TTC549 (cell line): Measurements from ENCODE around the gene DPYSL4.

Experiments used
- FAIRE-seq: peaks from 2 replicates; lab custom pipeline; 2012; peaks lifted over from hg19 to GRCh38; lab: Jason Lieb, UNC

Gene DPYSL4

DNA sequence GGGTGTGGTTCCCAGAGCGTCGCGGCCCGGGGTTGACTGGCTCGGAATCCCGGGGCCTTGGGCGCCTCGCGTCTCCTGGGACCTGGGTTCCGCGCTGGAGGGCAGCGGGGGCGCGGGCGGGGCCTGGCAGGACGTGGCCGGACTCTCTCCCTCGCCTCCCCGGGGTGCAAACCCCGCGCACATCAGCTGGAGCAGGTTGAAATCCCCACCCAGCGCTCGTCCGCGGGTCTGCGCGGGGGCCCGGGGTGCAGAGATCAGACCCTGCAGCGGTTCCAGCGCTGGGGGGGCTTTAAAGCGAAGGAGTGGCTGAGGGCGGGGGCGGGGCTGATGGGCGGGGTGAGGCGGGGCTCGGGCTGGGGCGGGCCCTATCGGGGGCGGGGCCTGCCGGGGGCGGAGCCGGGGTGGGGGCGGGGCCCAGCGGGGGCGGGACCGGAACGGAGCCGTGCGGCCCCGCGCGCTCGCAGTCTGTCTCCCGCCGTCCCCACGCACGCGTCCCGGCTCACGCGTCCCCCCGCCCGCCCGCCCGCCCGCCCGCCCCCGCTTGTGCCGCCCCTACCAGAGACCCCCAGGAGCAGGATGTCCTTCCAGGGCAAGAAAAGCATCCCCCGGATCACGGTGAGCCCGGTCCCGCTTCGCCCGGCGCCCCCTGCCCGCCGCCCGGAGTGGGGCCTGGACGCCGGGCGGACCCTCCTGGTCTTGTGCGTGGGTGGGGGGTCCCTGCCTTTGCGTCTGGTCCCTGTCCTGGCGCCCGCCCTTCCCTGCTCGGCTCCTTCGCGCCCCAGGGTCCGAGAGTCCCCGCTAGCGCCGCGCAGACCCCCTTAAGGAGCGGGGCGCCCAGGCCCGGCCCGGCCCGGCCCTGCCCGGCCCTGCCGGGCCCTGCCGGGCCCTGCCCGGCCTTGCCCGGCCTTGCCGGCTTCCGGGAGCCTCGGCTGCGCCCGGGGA, at the start of gene DPYSL4:
Gene DPYSL4 (plus strand): TSS at position 461 of the 942 bp plus-strand sequence. CDS start 116 bp downstream, at position 577.
- no peak for FAIRE-seq

DNA sequence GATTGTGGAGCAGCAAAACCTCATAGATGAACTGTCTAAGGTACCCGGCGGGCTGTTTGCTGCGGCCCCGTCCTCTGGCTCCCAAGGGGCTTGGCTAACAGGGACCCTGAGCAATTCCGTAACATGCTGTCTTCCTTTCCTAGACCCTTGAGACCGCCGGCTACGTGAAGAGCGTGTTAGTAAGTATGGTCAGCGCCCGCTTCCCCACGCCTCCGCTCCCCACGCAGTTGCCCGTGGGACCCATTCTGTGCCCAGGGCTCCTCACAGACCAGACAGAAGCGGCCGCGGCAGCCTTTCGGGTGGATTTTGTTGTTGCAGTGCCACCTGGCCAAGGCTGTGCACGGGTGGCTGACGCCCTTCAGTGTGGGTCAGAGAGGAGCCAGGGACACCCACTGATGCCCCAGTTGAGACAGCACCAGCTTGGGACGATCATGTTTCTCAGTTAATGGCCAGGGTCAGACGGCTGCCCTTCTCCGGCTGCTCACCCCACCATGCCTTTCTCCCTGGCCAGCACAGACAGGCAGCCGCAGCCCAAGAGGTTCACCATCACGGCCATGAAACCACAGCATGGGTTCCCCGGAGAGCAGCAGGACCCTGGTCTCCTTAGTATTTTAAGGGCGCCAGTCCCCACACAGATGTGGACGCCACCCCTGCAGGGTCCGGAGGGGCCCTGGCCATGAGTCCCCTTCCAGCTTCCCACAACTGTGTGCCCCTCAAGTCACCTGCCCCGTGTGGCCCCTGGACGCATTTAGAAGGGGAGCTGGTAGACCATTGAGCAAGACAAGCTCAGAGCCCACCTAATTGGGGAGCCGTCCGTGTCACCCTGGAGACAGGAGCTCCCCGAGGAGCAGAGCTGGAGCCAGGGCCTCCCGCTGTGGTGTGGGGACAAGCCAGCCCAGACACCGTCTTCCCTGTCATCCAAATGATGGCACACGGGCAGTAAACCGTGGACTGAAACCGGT, 49.4 kb upstream of the DPYSL4 start:
- no peak for FAIRE-seq

DNA sequence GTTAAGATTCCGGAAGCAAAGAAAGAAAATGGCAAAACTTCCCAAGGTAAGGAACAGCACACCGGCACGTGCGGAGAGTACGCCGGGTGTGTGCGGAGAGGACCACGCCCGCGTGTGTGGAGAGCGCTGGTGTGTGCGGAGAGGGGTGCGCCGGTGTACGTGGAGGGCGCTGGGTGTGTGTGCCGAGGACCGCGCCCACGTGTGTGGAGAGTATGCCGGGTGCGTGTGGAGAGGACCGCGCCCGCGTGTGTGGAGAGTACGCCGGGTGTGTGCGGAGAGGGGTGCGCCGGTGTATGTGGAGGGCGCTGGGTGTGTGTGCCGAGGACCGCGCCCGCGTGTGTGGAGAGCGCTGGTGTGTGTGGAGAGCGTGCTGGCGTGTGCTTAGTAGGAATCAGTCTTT, 48.6 kb upstream of the DPYSL4 start:
- FAIRE-seq = no peak

DNA sequence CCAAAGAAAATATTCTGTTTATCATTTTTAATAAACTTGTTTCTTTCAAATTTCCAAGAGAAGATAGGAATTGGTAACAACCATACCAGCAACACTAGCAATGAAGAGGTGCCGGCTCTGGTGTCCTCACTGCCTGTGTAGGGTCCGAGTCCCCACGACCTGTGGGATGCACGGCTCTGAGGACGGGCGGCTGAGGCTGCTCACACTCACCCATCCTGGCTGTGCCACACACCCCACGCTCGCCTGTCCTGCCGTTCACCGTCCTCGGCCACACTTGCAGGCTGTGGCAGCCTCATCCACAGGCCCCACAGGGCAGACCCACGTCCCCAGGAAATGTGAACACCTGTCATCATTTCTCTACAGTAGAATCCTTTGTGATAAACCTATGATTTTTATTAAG, 48.2 kb upstream of the DPYSL4 start:
- no peak for FAIRE-seq

DNA sequence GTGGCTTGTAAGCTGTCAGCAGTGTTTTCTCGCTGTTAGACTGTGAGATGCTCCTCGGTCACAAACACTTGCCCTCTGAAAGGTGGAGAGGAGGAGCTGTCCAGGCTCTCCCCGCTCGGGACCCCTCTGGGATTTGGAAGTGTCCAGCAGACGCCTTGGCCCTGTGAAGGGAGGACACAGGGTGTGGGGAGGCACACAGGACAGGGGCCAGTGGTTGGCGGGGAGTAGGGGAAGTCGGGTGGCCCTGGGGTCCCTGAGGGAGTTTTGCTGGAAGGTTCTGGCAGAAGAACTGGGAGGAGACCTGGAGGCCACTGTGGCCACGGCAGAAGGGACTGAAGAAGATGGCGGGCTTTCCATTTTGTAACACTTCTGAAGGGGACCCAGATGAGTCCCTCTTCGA, 47.2 kb upstream of the DPYSL4 start:
- no peak for FAIRE-seq

DNA sequence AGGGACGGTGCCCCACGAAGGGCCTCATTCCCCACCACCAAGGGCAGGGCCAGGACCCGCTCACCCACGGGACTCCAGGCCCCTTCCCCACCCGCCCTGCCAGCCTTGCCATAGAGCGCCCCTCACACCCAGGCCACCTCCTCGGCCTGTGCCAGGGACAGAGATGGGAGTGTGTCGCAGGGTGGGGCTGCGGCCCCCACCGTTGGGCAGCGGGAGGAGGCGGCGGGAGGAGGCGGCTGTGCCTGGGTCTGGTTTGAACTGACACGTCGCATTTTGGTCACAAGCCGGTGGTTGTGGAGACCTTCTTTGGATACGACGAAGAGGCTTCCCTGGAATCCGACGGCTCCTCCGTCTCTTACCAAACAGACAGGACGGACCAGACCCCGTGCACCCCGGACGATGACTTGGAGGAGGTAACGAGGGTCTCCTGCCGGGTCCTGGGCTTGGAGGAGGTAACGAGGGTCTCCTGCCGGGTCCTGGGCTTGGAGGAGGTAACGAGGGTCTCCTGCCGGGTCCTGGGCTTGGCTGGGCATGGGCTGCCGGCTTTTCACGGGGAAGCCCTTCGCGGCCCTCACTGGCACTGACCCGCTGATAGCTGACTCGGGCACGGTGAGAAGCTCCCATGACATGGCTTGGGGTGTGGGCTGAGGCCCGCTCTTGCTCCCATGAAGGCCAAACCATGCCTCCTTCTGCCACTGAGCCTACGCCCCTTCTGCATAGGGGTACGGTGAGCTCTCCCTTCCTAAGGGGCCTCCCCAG, 46.4 kb upstream of the DPYSL4 start:
- FAIRE-seq = no peak

DNA sequence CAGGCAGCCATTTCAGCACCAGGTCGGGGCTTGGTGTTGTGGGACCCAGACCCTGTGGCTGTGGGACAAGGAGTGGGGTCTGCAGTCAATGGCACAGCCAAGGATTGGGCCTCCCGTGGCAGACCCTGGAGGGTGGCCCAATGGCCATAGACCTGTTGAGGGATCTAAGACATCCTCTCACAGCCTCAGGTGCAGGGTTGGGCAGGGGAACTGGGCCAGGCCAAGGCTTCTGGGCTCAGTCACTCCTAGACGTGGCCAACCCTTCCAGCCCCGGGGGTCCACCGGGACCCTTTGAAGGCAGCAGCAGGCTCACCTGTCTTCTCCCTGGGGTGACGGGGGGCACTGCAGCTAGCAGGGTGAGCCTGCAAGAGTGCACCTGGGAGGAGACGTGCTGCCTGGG, 45.7 kb upstream of the DPYSL4 start:
- no peak for FAIRE-seq

DNA sequence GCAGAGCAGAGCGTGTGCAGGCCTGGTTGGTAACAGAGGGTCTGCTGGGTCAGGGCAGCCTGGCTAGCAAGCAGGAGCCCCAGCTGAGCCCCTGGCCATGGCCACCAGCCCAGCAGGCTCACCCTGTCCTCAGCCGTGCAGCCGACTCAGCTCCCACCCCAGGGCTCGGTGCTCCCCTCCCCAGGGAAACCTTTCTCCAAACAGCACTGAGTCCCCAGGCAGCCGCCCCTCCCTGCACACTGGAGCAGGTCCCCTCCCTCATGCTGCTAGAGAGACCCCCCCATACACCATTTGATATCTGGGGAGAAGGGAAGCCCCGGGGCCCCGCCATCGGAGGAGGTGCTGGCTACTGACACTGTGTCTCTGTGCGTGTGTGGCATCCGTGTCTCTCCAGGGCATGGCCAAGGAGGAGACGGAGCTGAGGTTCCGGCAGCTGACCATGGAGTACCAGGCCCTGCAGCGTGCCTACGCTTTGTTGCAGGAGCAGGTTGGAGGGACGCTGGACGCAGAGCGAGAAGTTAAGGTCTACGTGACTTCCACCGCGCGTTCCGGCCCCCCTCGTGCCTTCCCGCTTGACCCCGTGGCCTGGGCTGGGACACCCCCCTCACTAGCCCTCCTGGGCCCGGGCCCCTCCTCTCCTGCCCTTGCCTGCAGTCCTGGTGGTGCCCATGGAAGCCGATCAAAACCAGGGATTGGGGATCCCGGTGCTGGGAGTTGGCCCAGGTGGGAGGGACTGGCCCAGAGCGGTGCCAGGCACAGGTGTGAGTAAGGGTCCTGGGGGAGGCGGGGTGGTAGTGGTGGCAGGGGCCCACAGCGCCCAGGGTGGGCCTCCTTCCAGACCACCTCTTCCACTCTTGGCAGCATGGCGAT, 45.0 kb upstream of the DPYSL4 start:
- no peak for FAIRE-seq

DNA sequence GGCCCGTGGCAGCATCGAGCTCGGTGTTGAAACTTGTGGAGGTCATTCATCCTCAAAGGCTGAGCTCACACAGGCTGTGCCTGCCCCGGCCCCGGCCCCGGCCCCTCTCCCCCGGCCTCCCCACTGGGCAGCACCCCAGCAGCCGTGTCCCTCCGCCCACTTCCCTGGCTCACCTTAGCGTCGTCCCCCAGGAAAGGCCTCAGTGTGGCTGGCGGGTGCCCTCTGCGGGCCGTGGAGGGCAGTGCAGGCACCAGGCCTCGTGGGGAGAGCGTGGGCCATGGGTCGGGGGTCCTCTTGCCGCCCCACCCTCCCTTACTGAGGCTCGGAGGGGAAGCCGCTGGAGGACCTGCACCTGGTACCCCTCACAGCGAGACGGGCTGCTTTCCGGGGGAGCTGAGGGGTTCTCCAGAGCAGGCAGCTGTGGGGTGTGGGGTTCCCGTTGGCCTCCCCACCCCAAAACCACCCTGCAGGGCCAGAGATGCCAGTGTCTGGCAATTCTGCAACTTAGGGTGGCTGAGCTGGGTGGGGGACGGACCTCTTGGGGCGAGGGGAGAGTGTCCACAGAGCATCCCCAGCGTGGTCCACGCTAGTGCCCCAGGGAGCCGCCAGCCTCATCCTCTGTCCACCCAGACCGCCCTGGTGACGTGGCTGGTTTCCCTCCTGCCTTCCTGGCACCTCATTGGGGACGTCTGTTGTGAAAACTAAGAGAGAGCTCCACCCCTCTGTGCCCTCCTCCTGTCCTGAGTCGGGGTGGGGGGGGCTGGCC, 44.2 kb upstream of the DPYSL4 start:
- no peak for FAIRE-seq

DNA sequence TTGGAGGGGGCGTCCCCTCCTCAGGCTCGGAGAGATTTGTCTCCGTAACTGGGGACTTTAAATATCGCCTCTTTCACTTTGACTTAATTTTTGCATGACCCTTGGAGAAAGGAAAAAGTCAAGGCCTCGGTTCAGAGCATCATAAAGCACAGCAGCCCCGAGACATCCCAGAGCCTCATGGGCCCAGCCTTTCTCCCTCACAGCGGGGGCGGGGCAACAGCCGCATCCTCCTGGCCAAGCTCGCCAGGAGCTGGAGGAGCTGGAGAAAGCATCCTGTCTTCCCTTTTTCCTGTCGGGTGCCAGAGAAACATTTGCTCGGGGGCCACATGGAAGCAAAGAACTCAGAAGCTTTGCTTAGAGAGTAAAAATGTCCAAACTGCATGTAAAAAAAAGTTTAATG, 43.6 kb upstream of the DPYSL4 start:
- no peak for FAIRE-seq

DNA sequence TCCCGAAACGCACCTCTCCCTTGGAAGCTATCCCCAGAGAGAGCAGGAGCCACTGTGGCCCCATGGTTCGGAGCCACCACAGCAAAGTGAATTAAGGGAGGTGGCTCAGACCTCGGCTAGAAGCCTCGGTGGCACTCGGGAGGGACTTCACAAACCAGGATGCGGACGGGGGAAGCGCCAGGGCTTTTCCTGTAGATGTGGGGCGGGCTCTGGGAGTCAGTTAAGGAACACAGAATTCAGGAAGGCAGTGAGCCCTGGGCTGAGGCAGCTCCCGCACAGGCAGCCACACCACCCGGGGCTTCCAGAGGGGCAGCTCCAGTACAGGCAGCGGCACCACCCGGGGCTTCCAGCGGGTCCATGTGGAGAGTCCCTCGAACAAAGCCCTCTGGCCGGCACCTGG, 42.7 kb upstream of the DPYSL4 start:
- no peak for FAIRE-seq

DNA sequence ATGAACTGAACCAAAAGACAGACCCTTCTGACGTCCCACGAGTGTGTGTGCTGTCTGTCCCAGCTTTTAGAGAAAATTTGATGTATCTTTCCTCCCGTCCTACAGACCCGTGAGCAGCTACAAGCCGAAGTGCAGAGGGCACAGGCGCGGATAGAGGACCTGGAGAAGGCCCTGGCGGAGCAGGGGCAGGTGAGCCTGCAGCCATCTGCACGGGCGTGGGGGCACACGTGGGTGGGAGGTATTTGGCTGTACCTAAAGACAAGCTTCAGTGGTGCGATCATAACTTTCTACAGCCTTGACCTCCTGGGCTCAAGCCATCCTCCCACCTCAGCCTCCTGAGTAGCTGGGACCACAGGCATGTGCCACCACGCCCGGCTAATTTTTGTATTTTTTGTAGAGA, 41.7 kb upstream of the DPYSL4 start:
- no peak for FAIRE-seq

DNA sequence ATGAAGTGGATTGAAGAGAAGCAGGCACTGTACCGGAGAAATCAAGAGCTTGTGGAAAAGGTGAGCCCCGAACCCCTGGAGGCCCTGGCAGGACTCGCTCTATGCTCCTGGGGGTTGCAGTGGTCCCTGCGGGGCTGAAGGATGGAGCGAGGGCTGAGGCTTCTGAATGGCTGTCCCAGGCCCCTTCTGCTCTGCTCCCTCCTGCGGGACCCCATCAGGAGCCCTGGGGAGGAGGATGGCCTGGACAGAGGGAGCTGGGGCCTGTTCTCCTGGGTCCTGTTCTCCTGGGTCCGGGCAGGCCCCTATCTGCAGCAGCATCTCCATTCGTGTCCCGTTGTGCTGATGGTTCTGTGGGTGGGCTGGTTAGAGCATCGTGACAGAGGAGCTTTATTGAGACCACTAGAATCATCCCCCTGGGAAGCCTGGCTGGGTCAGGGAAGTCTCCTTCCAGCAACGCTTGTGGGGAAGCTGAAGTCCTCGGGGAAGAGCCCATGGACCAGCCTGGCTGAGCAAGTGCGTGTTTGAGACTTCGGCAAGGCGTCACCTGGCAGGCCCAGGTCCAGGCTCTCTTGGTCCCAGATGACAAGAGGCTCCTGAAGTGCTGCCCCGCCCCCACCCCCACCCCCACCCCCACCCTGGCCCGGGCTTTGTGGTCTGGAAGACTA, 41.1 kb upstream of the DPYSL4 start:
- no peak for FAIRE-seq

DNA sequence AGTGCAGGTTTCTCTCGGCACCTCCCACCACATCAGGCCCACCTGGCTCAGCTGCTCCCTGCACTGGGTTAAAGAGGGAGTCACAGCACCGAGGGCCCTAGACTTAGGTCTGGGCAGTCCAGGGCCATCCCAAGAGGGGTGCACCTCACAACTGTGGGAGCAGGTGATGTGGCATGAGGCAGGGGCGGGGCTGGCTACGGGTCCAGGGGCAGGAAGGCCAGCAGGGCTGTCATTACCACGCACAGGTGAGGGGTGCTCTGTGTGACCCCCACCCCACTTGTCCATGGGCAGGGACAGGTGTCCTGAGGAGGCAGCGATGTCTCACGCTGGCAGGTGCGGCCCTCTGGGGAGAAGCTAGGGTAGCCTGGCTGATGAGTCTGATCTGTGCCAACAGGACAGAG, 40.5 kb upstream of the DPYSL4 start:
- FAIRE-seq = no peak

DNA sequence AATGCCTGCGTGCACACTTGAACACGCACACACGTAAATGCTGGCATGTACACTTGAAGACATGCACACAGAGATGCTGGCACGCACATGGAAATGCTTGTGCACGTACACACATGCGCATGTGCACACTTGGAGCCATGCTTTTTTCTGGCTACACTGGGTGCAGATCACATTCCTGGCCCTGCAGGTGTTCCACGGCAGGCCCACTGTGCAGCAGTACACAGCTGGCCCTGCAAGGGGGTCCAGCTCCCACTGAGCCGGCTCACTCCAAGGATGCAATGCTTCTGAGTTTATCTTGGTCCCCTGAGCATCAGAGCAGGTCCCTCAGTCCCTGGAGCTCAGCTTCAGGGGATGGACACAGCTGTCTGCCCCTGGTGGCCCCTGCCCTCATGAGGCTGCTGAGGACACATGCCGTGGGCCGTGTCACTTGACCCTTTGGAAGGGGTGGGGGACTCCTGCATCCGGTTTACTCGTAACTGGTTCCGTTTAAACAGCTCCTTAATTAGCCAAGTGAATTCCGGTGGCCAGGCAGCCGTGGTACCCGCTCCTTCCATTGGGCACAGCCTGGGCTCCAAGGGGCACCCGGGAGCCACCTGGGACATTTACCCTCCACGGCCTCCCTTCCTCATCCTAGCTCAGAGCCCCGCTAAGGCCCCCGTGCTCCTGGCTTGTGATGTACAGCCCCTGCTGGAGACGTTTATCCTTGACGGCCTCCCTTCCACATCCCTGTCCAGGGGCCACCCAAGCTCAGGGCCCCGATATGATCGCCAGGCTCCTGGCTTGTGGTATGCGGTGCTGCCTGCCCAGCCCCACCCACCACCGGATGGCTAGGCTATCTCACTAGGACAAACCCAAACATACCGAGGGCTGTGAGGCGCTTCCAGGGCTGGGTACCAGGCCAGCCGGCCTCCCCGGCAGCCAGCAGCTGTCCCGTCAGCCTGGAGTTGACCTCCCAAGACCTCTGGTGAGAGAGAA, 39.5 kb upstream of the DPYSL4 start:
- FAIRE-seq = no peak

DNA sequence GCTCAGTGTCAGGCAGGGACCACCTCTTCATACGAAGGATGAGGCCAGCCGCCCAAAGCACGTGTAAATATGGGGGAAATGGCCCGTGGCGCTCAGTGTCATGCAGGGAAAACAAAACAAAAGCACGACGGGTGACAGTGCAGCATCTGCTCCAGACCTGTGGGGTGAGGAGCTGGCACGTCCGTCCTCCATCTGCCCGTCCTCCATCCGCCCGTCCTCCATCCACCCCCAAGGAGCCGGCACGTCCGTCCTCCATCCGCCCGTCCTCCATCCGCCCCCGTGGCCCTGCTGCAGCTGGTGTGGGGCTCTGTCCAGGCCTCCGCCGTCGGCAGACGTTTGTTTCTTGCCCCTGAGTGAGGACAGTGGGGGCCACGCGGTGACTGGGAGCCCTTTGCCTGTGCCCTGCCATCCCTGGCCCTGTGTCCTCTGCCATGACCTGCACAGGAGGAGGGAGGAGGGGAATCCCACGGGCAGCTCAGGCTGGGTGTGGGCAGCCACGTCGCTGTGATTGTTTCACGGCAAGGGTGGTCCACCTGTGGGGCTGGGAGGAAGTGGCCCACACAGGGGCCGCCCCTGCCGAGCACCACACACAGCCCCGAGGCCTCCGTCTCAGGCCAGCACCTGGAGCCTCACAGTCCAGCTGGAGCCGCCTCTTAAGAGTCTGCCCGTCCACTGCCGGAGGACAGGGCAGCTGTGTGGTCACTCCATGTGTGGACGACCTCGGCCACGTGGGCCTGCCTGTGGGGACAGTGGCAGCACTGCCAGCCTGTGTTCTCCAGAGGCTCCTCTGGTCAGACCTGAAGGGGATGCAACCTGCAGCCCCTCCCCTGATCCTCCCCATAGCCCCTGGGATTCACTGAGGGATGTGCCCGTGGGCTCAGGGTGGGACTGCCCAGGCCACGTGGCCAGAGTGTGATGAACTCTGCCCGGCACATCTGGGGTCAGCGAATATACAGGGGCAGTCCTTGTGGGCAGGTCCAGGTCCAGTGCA, 38.2 kb upstream of the DPYSL4 start:
- FAIRE-seq = no peak

DNA sequence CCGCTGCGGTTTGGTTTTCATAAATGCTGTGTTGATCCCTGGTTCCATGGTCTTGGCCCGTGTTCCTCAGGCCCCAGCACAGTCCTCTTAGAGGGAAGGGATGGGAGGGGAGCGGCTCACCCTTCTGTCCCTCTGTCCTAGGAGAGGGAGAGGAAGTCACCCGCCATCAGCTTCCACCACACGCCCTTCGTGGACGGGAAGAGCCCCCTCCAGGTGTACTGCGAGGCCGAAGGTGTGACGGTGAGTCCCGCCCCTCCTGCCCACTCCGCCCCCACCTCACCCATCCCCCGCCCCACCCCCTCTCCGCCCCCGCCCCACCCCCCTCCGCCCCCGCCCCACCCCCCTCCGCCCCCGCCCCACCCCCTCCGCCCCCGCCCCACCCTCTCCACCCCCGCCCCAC, 37.5 kb upstream of the DPYSL4 start:
- no peak for FAIRE-seq
